GM18909 (cell line): Measurements from ENCODE around the gene ACER3.
"Not testable (repeated sequence)": the region's sequence is repeated elsewhere in the genome, so short reads cannot be mapped to it uniquely, and the experiment has no call there.

ENCODE experiments used
- ATAC-seq: cut with Tn5 transposase; IDR thresholded peaks from one replicate; pipeline ENCODE4 v1.9.1; 2021; ENCODE audit warnings: mild to moderate bottlenecking; ENCODE audit not compliant: unreplicated experiment, poor library complexity

Gene ACER3

GRCh38 chr11:76835928-76836612 lies 24.6 kb upstream of the ACER3 start:
- no peak for ATAC-seq

- no peak for ATAC-seq
These were observed 24.0 kb upstream of the ACER3 start for GRCh38 chr11:76836613-76837291.

GRCh38 chr11:76837696-76838677 lies 22.7 kb upstream of the ACER3 start:
- no peak for ATAC-seq

- ATAC-seq, result no peak
These were observed 22.0 kb upstream of the ACER3 start for GRCh38 chr11:76838678-76839068.

- ATAC-seq, result no peak
These were observed 21.4 kb upstream of the ACER3 start for GRCh38 chr11:76839311-76839710.

GRCh38 chr11:76841923-76842452 lies 18.7 kb upstream of the ACER3 start:
- ATAC-seq, result no peak

- no peak for ATAC-seq
These were observed 16.8 kb upstream of the ACER3 start for GRCh38 chr11:76843907-76844306.

GRCh38 chr11:76844511-76844910 lies 16.2 kb upstream of the ACER3 start:
- no peak for ATAC-seq

GRCh38 chr11:76845069-76845468 lies 15.6 kb upstream of the ACER3 start:
- ATAC-seq, result no peak

GRCh38 chr11:76846441-76846840 lies 14.3 kb upstream of the ACER3 start:
- ATAC-seq, result no peak

- ATAC-seq, result no peak
These were observed 11.3 kb upstream of the ACER3 start for GRCh38 chr11:76849376-76849775.

GRCh38 chr11:76850130-76850529 lies 10.6 kb upstream of the ACER3 start:
- no peak for ATAC-seq

GRCh38 chr11:76850815-76851214 lies 9.9 kb upstream of the ACER3 start:
- no peak for ATAC-seq

GRCh38 chr11:76854709-76855108 lies 6.0 kb upstream of the ACER3 start:
- ATAC-seq, result no peak

- not testable (repeated sequence) for ATAC-seq
These were observed 5.0 kb upstream of the ACER3 start for GRCh38 chr11:76855670-76856069.

GRCh38 chr11:76856106-76856505 lies 4.6 kb upstream of the ACER3 start:
- no peak for ATAC-seq

- no peak for ATAC-seq
These were observed 4.1 kb upstream of the ACER3 start for GRCh38 chr11:76856571-76856970.

GRCh38 chr11:76857781-76858410 lies 2.8 kb upstream of the ACER3 start:
- ATAC-seq, result no peak

- ATAC-seq, result no peak
These were observed 950 bp upstream of the ACER3 start for GRCh38 chr11:76859708-76860227.

- ATAC-seq, result no peak
These were observed 804 bp downstream of the ACER3 start for GRCh38 chr11:76861490-76861953.
